Sigmoid colon (tissue), 7 donors: ENCODE results near the gene CERS1. TPM values are rescaled to one million over a fixed set of nuclear protein-coding genes. Genes with fewer than 3 reads are reported as not detected.

ENCODE experiments used
- DNase-seq: peaks from one replicate; pipeline ENCODE4 v3.0.0-alpha.2; 2019
- H3K27ac ChIP-seq, 4 donors: fragments of 200-600 bp; sonication (generic); one replicate each; pipeline ENCODE4 v1.5.1; 2016 to 2019; ENCODE audit warnings: mild to moderate bottlenecking in 1 of 4
- H3K27me3 ChIP-seq, 3 donors: fragments of 200-600 bp; sonication (generic); one replicate each; pipeline ENCODE4 v1.5.1; 2019; ENCODE audit warnings: mild to moderate bottlenecking in 1 of 3
- H3K36me3 ChIP-seq, 4 donors: fragments of 200-600 bp; sonication (generic); one replicate each; pipeline ENCODE4 v1.5.1; 2016 to 2019
- H3K4me1 ChIP-seq, 4 donors: fragments of 200-600 bp; sonication (generic); one replicate each; pipeline ENCODE4 v1.5.1; 2017 to 2019
- H3K4me3 ChIP-seq, 4 donors: fragments of 200-600 bp; sonication (generic); one replicate each; pipeline ENCODE4 v1.5.1; 2017 to 2019; ENCODE audit warnings: mild to moderate bottlenecking in 2 of 4, moderate library complexity in 1 of 4
- H3K9me3 ChIP-seq, 4 donors: fragments of 200-600 bp in 3 of 4; sonication (generic) in 3 of 4; one replicate each; pipeline versions ENCODE4 v1.5.1 to v1.6.1; 2013 to 2019
- CTCF ChIP-seq, 4 experiments: fragments of 450-650 bp in 3 of 4; fragments of 200-600 bp in 1 of 4; IDR thresholded peaks; one replicate each; pipeline ENCODE4 v1.5.1; 2016 to 2019; ENCODE audit warnings: antibody characterized with exemption in 4 of 4, mild to moderate bottlenecking in 3 of 4, moderate library complexity in 2 of 4
- EP300 ChIP-seq, 4 donors: sonication (generic); formaldehyde crosslinking; IDR thresholded peaks; one replicate each; pipeline ENCODE4 v1.6.1; 2017; ENCODE audit warnings: antibody characterized with exemption in 4 of 4
- POLR2A ChIP-seq, 2 donors: fragments of 450-650 bp; IDR thresholded peaks; one replicate each; pipeline ENCODE4 v1.6.1; 2016; ENCODE audit warnings: antibody characterized with exemption in 2 of 2, mild to moderate bottlenecking in 2 of 2, moderate library complexity in 2 of 2
- POLR2AphosphoS5 ChIP-seq, 4 donors: sonication (generic); formaldehyde crosslinking; IDR thresholded peaks; one replicate each; pipeline ENCODE4 v1.6.1; 2017; ENCODE audit warnings: antibody characterized with exemption in 4 of 4
- WGBS, 2 donors: extraction: QIAGEN DNeasy Blood & Tissue Kit; methylation state at CpG; one replicate each; pipeline ENCODE4 v1.1.7; 2013; 5-methylcytosine and 5-hydroxymethylcytosine counted together
- intact Hi-C: fragments of 100-400 bp; cut with DNase I; formaldehyde crosslinking; loops from one replicate; pipeline ENCODE4 v1.15.1; 2023
- polyA plus RNA-seq, 3 donors: library from polyadenylated mRNA; stranded (reverse); fragments of 200-250 nt; gene quantifications; one replicate each; pipeline ENCODE4 v1.2.3, GENCODE V29; 2013
- total RNA-seq, 4 donors: library from RNA; depleted of rRNA; stranded (reverse); fragments of >200 nt; gene quantifications; one replicate each; pipeline ENCODE4 v1.1.0, GENCODE V29; 2016
- donor health status: healthy with polysubstance abuse.
- donor health status: Bipolar disorder and iron deficiency.
- donor health status: healthy.

CERS1 gene
- total and polyA plus RNA-seq, 7 donors: 0.36 to 3.6 (median 0.70) TPM; not detected in 2

GRCh38 chr19:18876865-18877264 is 19.1 kb downstream of the CERS1 start:
- intact Hi-C loops: no loop called here
- TF ChIP-seq POLR2AphosphoS5 (IDR thresholded peaks at IDR 0.05): no peak
- Histone ChIP-seq H3K4me1 (no peaks in the 10 kb centered on the region), H3K27ac (no peak overlapping the region), H3K4me3 (no peak overlapping the region), H3K27me3 (peaks cover 0 to 1% (median 0%) of the 10 kb centered on the region in 3 donors), H3K36me3 (no peaks in the 10 kb centered on the region), H3K9me3 (no peaks in the 10 kb centered on the region)
- DNase-seq: no peak
- 95 to 96% methylated on average over 7 of the region's 7 CpGs for WGBS, 2 donors

GRCh38 chr19:18875726-18876125 is 20.2 kb downstream of the CERS1 start:
- H3K27me3 ChIP-seq: peaks cover 0 to 7% (median 0%) of the 10 kb centered on the region in 3 donors
- H3K27ac ChIP-seq: no peak overlapping the region
- no peak for TF ChIP-seq EP300 (IDR thresholded peaks at IDR 0.05)
- DNase-seq: no peak
- intact Hi-C loops: no loop called here
- WGBS, 2 donors: 85 to 89% methylated on average over 5 of the region's 5 CpGs
- H3K36me3 ChIP-seq: no peaks in the 10 kb centered on the region
- H3K9me3 ChIP-seq: no peaks in the 10 kb centered on the region
- no peak overlapping the region for H3K4me3 ChIP-seq
- no peaks in the 10 kb centered on the region for H3K4me1 ChIP-seq

- no peak overlapping the region for H3K4me3 ChIP-seq
- H3K27ac ChIP-seq: no peak overlapping the region
- no peak for DNase-seq
- peaks cover 0 to 24% (median 19%) of the 10 kb centered on the region in 4 donors for H3K4me1 ChIP-seq
- TF ChIP-seq CTCF (IDR thresholded peaks at IDR 0.05) (no peak), EP300 (IDR thresholded peaks at IDR 0.05) (no peak), POLR2A (IDR thresholded peaks at IDR 0.05) (no peak), POLR2AphosphoS5 (IDR thresholded peaks at IDR 0.05) (no peak)
- H3K36me3 ChIP-seq: peaks cover 0 to 19% (median 16%) of the 10 kb centered on the region in 4 donors
- 74 to 77% methylated on average over 7 of the region's 7 CpGs for WGBS, 2 donors
- H3K9me3 ChIP-seq: no peaks in the 10 kb centered on the region
- intact Hi-C loops: no loop called here
- peaks cover 14 to 31% (median 16%) of the 10 kb centered on the region in 3 donors for H3K27me3 ChIP-seq
These were observed 24.4 kb downstream of the CERS1 start for GRCh38 chr19:18871543-18871942.

GRCh38 chr19:18870531-18871172 is 25.3 kb downstream of the CERS1 start:
- no peak for TF ChIP-seq POLR2AphosphoS5 (IDR thresholded peaks at IDR 0.05)
- no peak for TF ChIP-seq POLR2A (IDR thresholded peaks at IDR 0.05)
- no peak for TF ChIP-seq CTCF (IDR thresholded peaks at IDR 0.05)
- no peak for TF ChIP-seq EP300 (IDR thresholded peaks at IDR 0.05)
- peaks cover 4 to 26% (median 23%) of the 10 kb centered on the region in 4 donors for H3K36me3 ChIP-seq
- peaks cover 14 to 31% (median 16%) of the 10 kb centered on the region in 3 donors for H3K27me3 ChIP-seq
- H3K27ac ChIP-seq: no peak overlapping the region
- H3K4me3 ChIP-seq: no peak overlapping the region
- peaks cover 0 to 24% (median 19%) of the 10 kb centered on the region in 4 donors for H3K4me1 ChIP-seq
- WGBS, 2 donors: 22 to 49% methylated on average over 25 of the region's 25 CpGs
- no peaks in the 10 kb centered on the region for H3K9me3 ChIP-seq
- no peak for DNase-seq
- intact Hi-C loops: no loop called here

GRCh38 chr19:18869781-18870530 is 26.0 kb downstream of the CERS1 start:
- TF ChIP-seq EP300 (IDR thresholded peaks at IDR 0.05) (no peak), CTCF (IDR thresholded peaks at IDR 0.05) (no peak), POLR2A (IDR thresholded peaks at IDR 0.05) (no peak), POLR2AphosphoS5 (IDR thresholded peaks at IDR 0.05) (no peak)
- intact Hi-C loops: no loop called here
- H3K27me3 ChIP-seq: peaks cover 14 to 31% (median 16%) of the 10 kb centered on the region in 3 donors
- H3K4me1 ChIP-seq: peaks cover 0 to 24% (median 19%) of the 10 kb centered on the region in 4 donors
- no peak overlapping the region for H3K27ac ChIP-seq
- H3K36me3 ChIP-seq: peaks cover 10 to 33% (median 30%) of the 10 kb centered on the region in 4 donors
- H3K4me3 ChIP-seq: no peak overlapping the region
- no peaks in the 10 kb centered on the region for H3K9me3 ChIP-seq
- no peak for DNase-seq
- 10 to 40% methylated on average over 62 of the region's 62 CpGs for WGBS, 2 donors
